Neural cell (in vitro differentiated cells): ENCODE results near the gene LRRC8B. TPM values are rescaled to one million over a fixed set of nuclear protein-coding genes. Genes with fewer than 3 reads are reported as not detected.

Source experiments
- H2AFZ ChIP-seq: fragments of 200-600, 300-800 bp; sonication (generic), shearing (Covaris generic); 2 replicates; pipeline ENCODE4 v1.6.0; 2014; ENCODE audit warnings: low read depth, mild to moderate bottlenecking, antibody characterized with exemption, low read length, moderate library complexity
- H3F3A ChIP-seq: fragments of 200-600 bp; shearing (Covaris generic); 2 replicates; pipeline ENCODE4 v1.6.1; 2016; ENCODE audit warnings: mild to moderate bottlenecking, moderate library complexity, mixed read lengths, antibody characterized with exemption, low read length; ENCODE audit not compliant: insufficient read depth, poor library complexity, severe bottlenecking
- H3K27ac ChIP-seq: fragments of 200-600, 300-800 bp; sonication (generic), shearing (Covaris generic); 2 replicates; pipeline ENCODE4 v1.5.1; 2014; ENCODE audit warnings: mild to moderate bottlenecking, low read length, moderate library complexity
- H3K27me3 ChIP-seq: fragments of 300-800, 200-600 bp; sonication (generic), shearing (Covaris generic); 2 replicates; pipeline ENCODE4 v1.6.0; 2014; ENCODE audit warnings: mild to moderate bottlenecking, low read depth, low read length, moderate library complexity; ENCODE audit not compliant: insufficient read depth
- H3K36me3 ChIP-seq: fragments of 300-800, 200-600 bp; sonication (generic), shearing (Covaris generic); 2 replicates; pipeline ENCODE4 v1.5.1; 2014; ENCODE audit warnings: mild to moderate bottlenecking, antibody characterized with exemption, low read length, moderate library complexity; ENCODE audit not compliant: insufficient read depth
- H3K4me2 ChIP-seq: fragments of 300-800, 200-600 bp; sonication (generic), shearing (Covaris generic); 2 replicates; pipeline ENCODE4 v1.6.0; 2014; ENCODE audit warnings: mild to moderate bottlenecking, low read length
- H3K4me3 ChIP-seq: fragments of 300-800, 200-600 bp; sonication (generic), shearing (Covaris generic); 2 replicates; pipeline ENCODE4 v1.5.1; 2014; ENCODE audit warnings: mild to moderate bottlenecking, low read length, moderate library complexity
- H3K79me2 ChIP-seq: fragments of 200-600 bp; shearing (Covaris generic); replicated peaks from 2 replicates; pipeline ENCODE4 v1.6.0; 2014; ENCODE audit warnings: mild to moderate bottlenecking, low read length, moderate library complexity; ENCODE audit not compliant: insufficient read depth
- H3K9ac ChIP-seq: fragments of 300-800, 200-600 bp; sonication (generic), shearing (Covaris generic); 2 replicates; pipeline ENCODE4 v1.6.1; 2016; ENCODE audit warnings: mild to moderate bottlenecking, low read length, mixed read lengths
- H3K9me2 ChIP-seq: fragments of 200-600 bp; shearing (Covaris generic); 2 replicates; pipeline ENCODE4 v1.6.1; 2016; ENCODE audit warnings: mild to moderate bottlenecking, low read length, mixed read lengths; ENCODE audit not compliant: insufficient read depth
- H3K9me3 ChIP-seq: fragments of 200-600, 300-800 bp; sonication (generic), shearing (Covaris generic); 2 replicates; pipeline ENCODE4 v1.6.1; 2016; ENCODE audit warnings: mild to moderate bottlenecking, mixed run types, low read length, moderate library complexity, mixed read lengths
- H4K20me1 ChIP-seq: fragments of 200-600 bp; shearing (Covaris generic); 2 replicates; pipeline ENCODE4 v1.6.1; 2016; ENCODE audit warnings: mild to moderate bottlenecking, mixed run types; ENCODE audit not compliant: insufficient read depth
- EP300 ChIP-seq: fragments of 450-650 bp; conservative IDR thresholded peaks from 2 replicates; pipeline ENCODE4 v1.6.1; 2014; ENCODE audit warnings: antibody characterized with exemption, mild to moderate bottlenecking, moderate library complexity; ENCODE audit not compliant: poor library complexity, severe bottlenecking
- EZH2 ChIP-seq: fragments of 200-600, 300-800 bp; shearing (Covaris generic), sonication (generic); IDR thresholded peaks from 2 replicates; pipeline ENCODE4 v1.6.1; 2014; ENCODE audit warnings: antibody characterized with exemption, low read length, borderline replicate concordance, mild to moderate bottlenecking; ENCODE audit not compliant: insufficient read depth, poor library complexity, severe bottlenecking
- MXI1 ChIP-seq: fragments of 450-650 bp; conservative IDR thresholded peaks from 2 replicates; pipeline ENCODE4 v1.6.1; 2014; ENCODE audit warnings: antibody characterized with exemption, mild to moderate bottlenecking; ENCODE audit not compliant: poor library complexity, severe bottlenecking
- POLR2AphosphoS5 ChIP-seq: IDR thresholded peaks from 2 replicates; pipeline ENCODE4 v1.6.1; 2012
- RAD21 ChIP-seq: fragments of 450-650 bp; conservative IDR thresholded peaks from 2 replicates; pipeline ENCODE4 v1.6.1; 2014; ENCODE audit warnings: antibody characterized with exemption, mild to moderate bottlenecking, moderate library complexity
- SMC3 ChIP-seq: fragments of 450-650 bp; conservative IDR thresholded peaks from 2 replicates; pipeline ENCODE4 v1.6.1; 2014; ENCODE audit warnings: antibody characterized with exemption, mild to moderate bottlenecking, moderate library complexity; ENCODE audit not compliant: poor library complexity
- TAF1 ChIP-seq: IDR thresholded peaks from 2 replicates; pipeline ENCODE4 v1.6.1; 2012; ENCODE audit warnings: low read depth
- polyA plus RNA-seq: library from polyadenylated mRNA; depleted of rRNA; stranded (reverse); fragments of >200 nt; gene quantifications from 2 replicates; pipeline ENCODE4 v1.2.3, GENCODE V29; 2014
- TF ChIP-seq, protein P1 (sequence below): IDR thresholded peaks from 2 replicates; pipeline ENCODE4 v1.6.1; 2012; ENCODE audit warnings: borderline replicate concordance
- TF ChIP-seq, protein P2 (sequence below): fragments of 450-650 bp; IDR thresholded peaks from 2 replicates; pipeline ENCODE4 v1.5.1; 2014; ENCODE audit warnings: antibody characterized with exemption, mild to moderate bottlenecking, moderate library complexity; ENCODE audit not compliant: poor library complexity, severe bottlenecking

Gene LRRC8B
- polyA plus RNA-seq, 1 donor from 2014 or later = 15.9 TPM

DNA sequence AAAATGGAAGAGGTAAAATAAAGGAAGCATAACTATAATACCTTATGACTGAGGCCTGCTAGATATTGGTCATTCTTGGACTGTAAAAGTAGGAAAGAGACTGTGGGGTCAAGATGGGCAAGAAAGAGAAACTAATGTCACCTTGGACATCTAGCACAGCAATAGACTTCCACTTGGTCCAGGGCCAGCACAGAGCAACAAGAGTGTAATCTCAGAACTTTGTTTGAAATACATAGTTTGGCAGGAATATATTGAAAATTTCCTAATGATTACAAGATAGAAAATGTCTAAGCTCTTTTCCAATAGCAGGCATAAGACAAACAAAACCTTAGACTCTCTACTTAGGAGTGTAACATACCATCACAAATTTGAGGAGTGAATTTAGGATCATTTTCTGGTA lies 112.9 kb downstream of the LRRC8B start:
- Histone ChIP-seq H3K9ac (no peak overlapping the region), H3K4me2 (no peak overlapping the region), H3K4me3 (no peak overlapping the region), H3K36me3 (no peaks in the 10 kb centered on the region), H3K27me3 (peaks cover 17% of the 10 kb centered on the region), H3K79me2 (no peaks in the 10 kb centered on the region), H3K27ac (no peak overlapping the region), H3K9me3 (no peaks in the 10 kb centered on the region), H3F3A (no peaks in the 10 kb centered on the region), H2AFZ (no peak overlapping the region), H3K9me2 (no peaks in the 10 kb centered on the region), H4K20me1 (no peaks in the 10 kb centered on the region)
- TF ChIP-seq SMC3 = no peak
- TF ChIP-seq TAF1 = no peak
- no peak for TF ChIP-seq EZH2
- no peak for TF ChIP-seq MXI1
- TF ChIP-seq EP300 = no peak
- TF ChIP-seq, protein P1, sequence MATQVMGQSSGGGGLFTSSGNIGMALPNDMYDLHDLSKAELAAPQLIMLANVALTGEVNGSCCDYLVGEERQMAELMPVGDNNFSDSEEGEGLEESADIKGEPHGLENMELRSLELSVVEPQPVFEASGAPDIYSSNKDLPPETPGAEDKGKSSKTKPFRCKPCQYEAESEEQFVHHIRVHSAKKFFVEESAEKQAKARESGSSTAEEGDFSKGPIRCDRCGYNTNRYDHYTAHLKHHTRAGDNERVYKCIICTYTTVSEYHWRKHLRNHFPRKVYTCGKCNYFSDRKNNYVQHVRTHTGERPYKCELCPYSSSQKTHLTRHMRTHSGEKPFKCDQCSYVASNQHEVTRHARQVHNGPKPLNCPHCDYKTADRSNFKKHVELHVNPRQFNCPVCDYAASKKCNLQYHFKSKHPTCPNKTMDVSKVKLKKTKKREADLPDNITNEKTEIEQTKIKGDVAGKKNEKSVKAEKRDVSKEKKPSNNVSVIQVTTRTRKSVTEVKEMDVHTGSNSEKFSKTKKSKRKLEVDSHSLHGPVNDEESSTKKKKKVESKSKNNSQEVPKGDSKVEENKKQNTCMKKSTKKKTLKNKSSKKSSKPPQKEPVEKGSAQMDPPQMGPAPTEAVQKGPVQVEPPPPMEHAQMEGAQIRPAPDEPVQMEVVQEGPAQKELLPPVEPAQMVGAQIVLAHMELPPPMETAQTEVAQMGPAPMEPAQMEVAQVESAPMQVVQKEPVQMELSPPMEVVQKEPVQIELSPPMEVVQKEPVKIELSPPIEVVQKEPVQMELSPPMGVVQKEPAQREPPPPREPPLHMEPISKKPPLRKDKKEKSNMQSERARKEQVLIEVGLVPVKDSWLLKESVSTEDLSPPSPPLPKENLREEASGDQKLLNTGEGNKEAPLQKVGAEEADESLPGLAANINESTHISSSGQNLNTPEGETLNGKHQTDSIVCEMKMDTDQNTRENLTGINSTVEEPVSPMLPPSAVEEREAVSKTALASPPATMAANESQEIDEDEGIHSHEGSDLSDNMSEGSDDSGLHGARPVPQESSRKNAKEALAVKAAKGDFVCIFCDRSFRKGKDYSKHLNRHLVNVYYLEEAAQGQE = no peak
- no peak for TF ChIP-seq POLR2AphosphoS5
- TF ChIP-seq, protein P2, sequence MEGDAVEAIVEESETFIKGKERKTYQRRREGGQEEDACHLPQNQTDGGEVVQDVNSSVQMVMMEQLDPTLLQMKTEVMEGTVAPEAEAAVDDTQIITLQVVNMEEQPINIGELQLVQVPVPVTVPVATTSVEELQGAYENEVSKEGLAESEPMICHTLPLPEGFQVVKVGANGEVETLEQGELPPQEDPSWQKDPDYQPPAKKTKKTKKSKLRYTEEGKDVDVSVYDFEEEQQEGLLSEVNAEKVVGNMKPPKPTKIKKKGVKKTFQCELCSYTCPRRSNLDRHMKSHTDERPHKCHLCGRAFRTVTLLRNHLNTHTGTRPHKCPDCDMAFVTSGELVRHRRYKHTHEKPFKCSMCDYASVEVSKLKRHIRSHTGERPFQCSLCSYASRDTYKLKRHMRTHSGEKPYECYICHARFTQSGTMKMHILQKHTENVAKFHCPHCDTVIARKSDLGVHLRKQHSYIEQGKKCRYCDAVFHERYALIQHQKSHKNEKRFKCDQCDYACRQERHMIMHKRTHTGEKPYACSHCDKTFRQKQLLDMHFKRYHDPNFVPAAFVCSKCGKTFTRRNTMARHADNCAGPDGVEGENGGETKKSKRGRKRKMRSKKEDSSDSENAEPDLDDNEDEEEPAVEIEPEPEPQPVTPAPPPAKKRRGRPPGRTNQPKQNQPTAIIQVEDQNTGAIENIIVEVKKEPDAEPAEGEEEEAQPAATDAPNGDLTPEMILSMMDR = no peak
- no peak for TF ChIP-seq RAD21

DNA sequence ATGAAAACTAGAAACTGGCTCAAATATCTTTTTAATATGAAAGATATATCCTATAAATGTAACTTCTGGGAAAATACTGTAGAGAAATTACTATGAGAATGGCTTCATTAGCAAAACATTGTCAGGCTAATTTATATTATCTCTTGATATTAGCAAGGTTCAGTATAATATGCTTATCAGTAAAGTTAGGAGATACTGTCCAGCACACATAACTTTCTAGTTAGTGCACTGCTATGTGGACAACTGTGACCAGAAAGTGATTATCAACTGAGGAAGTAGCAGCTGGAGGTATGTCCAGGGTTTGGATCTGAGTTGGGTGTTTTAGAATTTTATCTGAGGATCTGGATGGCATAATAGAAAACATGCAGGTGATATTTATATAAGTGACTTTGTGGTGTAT lies 115.8 kb downstream of the LRRC8B start:
- Histone ChIP-seq H4K20me1 (no peaks in the 10 kb centered on the region), H3K27ac (no peak overlapping the region), H3K27me3 (no peaks in the 10 kb centered on the region), H3K9me2 (no peaks in the 10 kb centered on the region), H3K9ac (no peak overlapping the region), H3K79me2 (no peaks in the 10 kb centered on the region), H2AFZ (no peak overlapping the region), H3K4me3 (no peak overlapping the region), H3K9me3 (no peaks in the 10 kb centered on the region), H3F3A (no peaks in the 10 kb centered on the region), H3K36me3 (no peaks in the 10 kb centered on the region), H3K4me2 (no peak overlapping the region)
- TF ChIP-seq, protein P1 = no peak
- TF ChIP-seq, protein P2 = no peak
- TF ChIP-seq SMC3 (no peak), TAF1 (no peak), POLR2AphosphoS5 (no peak)
